GM04504 (cell line): Measurements from ENCODE around the gene SEMA4D.

Experiments
- DNase-seq: peaks from one replicate; pipeline ENCODE4 v3.0.0-alpha.2; 2012; ENCODE audit warnings: low read depth

SEMA4D gene, protein sequence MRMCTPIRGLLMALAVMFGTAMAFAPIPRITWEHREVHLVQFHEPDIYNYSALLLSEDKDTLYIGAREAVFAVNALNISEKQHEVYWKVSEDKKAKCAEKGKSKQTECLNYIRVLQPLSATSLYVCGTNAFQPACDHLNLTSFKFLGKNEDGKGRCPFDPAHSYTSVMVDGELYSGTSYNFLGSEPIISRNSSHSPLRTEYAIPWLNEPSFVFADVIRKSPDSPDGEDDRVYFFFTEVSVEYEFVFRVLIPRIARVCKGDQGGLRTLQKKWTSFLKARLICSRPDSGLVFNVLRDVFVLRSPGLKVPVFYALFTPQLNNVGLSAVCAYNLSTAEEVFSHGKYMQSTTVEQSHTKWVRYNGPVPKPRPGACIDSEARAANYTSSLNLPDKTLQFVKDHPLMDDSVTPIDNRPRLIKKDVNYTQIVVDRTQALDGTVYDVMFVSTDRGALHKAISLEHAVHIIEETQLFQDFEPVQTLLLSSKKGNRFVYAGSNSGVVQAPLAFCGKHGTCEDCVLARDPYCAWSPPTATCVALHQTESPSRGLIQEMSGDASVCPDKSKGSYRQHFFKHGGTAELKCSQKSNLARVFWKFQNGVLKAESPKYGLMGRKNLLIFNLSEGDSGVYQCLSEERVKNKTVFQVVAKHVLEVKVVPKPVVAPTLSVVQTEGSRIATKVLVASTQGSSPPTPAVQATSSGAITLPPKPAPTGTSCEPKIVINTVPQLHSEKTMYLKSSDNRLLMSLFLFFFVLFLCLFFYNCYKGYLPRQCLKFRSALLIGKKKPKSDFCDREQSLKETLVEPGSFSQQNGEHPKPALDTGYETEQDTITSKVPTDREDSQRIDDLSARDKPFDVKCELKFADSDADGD

DNA sequence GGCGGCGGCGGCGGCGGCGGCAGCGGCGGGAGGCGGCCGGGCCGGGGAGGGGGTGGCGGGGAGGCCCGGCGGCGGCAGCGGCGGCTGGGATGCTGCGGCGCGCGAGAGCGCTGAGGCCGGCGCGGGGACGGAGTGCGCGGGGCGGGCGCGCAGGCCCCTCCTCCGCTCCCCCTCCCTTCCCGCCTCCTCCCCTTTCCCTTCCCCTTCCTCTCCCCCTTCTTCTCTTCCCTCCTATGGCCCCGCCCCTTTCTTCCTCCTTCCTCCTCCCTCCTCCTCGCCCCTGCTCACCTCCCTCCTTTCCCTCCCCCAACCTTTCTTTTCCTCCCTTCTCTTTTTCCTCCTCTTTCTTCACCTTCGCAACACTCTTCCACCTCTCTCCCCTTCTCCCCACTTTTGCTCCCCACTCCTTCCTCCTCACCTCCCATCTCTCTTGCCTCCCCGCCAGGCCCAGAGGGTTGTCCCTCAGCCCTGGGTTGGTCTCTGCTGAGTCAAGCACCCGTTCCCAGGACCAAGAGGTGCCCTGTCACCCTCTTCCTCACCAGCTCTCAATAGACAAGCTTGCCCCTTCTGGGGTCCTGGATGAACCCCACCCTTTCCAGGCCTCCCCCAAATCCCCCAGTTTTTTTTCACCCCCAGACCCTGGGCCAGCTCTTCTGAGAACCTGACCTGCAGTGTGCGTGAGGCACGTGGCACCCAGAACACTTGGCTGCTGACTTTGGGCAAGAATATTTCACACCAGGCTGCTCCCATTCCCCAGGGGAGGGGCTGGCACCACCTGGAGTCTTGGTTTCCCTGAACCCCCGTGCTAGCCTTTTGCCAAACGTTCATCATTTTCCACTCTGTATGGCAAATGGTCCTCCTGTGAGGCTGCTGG is at the start of gene SEMA4D:
SEMA4D (minus strand) TSS at position 136 of the 874 bp plus-strand sequence. CDS start 92,657 bp downstream, outside the sequence.
- no peak for DNase-seq

DNA sequence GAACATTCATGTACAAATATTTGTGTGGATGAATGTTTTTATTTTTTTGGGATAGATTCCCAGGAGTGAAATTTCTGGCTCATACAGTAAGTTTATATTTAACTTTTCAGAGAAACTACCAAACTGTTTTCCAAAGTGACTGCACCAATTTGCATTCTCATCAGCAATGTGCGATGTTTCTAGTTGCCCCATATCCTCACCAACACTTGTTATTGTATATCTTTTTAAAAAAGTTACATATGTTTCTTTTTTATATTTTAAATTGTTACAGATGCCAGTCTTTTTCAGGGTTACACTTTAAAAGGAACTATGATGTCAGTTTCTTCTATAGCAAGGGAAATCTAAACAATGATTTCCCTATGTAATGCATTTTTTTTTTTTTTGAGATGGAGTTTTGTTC is 49.1 kb upstream of the SEMA4D start:
- DNase-seq, result no peak

DNA sequence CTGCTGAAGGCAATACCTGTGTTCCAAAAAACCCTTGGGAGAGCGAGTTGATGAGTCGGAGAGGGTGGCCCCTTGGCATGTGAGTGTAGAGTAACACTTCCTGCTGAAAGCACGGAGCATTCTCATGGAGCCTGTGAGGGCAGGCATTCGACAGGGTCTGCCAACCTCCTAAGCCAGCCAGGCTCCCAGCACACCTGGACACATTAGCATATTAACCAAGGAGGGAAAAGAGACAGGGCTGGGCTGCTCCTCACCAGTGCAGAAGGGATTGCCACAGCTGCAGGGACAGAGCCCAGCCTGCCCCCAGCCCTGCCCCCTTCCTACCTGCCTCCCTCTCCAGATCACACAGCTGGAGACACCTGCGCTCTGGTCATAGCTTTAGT is 46.4 kb upstream of the SEMA4D start:
- DNase-seq, result no peak

GRCh38 chr9:89543621-89544278 is 45.8 kb upstream of the SEMA4D start:
- no peak for DNase-seq

DNA sequence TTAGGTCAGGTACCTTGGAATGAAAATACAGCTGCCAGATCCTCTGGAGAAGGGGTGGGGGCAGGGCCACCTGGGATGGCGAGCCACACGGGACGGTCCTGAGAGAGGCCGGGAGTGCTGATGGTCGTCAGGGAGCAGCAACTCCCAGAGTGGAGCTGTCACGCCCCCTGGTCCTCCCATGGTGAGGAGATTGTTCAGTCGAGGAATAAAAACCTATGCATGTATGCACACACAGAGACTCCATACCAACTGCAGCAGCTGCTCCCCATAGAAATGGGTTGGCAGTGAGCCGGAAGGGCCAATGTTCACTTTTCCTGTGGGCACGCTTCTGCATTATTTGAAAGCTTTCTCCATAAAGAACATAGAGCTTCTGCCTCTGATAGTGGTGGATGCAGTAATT is 45.2 kb upstream of the SEMA4D start:
- no peak for DNase-seq

DNA sequence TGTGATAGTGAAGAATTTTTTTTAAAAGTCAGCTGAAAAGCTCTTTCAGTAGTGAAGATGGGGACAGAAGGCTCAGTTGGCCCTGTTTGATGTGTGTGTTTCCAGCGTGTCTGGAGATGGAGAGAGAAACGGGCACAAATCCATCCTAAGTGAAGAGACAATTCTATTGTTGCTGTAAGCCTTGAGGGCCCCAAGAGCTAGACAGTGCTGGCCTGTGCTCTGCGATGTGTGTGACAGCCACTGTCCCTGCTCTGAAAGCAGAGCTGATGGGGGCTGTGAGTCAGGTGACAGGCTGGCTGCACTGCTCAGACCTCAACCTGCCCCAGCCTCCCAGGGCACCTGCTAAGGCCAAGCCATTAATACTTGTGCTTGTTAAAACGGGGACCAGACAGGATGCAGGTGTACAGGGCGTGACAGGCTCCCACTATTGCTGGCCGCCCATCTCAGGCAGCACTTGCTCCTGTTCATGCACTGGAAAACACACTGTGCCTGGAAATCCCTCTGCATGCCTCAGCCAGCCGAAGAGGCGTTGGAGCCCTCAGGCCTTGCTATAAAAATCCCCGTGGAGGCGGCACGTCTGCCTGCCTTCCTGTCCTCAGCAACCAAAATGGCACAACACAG is 44.6 kb upstream of the SEMA4D start:
- DNase-seq, result no peak

- DNase-seq, result no peak
Observed at GRCh38 chr9:89541798-89542197, 43.9 kb upstream of the SEMA4D start.

DNA sequence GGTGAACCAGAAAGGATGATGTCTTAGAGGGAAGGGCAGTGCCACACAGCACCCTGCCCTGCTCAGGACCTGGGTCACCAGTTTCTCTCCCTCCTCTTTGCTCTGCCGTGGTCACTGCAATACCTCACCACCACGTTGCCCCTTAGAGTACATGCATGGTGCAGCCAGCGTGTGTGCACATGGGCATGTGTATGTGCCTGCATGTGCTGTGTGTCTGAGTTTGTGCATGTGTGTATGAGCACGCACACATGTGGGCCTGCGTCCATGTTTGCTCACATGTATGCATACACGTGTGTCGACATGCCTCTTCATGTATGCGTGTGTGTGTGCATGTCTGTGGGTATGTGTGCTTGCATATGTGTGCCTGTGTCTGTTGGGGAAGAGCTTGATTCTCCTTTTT is 41.5 kb upstream of the SEMA4D start:
- DNase-seq, result no peak

DNA sequence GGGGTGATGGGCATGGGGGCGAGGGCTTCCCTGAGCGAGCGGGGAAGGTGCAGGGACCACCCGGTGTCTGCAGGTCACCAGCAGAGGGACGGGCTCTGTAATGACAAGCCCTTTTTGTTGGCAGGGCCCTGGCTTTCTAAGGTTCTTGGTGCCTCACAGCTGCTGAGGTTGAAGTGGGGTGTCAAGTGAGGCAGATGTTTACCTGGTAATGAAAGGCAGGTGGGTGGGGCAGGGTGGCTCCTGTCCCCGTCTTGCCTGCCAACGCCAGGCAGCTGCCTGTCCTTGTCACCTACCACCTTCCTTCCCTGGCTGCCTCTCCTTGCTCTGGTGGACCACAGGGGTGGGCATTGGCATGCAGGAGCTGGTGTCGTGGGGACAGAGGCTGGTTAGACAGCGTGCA is 41.0 kb upstream of the SEMA4D start:
- DNase-seq, result no peak

- no peak for DNase-seq
Observed at GRCh38 chr9:89537166-89537565, 39.3 kb upstream of the SEMA4D start.

DNA sequence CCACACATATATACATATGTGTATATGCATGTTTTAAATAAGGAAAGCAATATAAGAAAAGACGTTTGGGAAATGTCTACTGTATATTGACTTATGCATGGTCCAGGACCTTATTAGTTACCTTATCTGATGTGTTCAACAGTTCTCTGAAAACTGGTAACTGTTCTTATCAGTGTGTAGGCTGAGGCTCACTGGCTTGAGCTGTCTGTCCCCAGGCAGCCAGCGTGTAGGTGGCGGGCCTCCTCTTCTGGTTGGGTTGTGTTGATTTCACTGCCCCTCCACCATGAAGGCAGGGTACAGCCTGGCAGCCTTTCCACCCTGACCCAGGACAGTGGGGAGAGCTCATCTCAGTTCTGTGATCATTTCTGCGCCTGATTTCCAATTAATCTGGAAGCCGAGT is 38.7 kb upstream of the SEMA4D start:
- DNase-seq, result no peak

- no peak for DNase-seq
Observed at GRCh38 chr9:89536145-89536574, 38.2 kb upstream of the SEMA4D start.

GRCh38 chr9:89535461-89535860 is 37.5 kb upstream of the SEMA4D start:
- DNase-seq, result no peak

GRCh38 chr9:89534515-89535287 is 36.8 kb upstream of the SEMA4D start:
- DNase-seq, result no peak

DNA sequence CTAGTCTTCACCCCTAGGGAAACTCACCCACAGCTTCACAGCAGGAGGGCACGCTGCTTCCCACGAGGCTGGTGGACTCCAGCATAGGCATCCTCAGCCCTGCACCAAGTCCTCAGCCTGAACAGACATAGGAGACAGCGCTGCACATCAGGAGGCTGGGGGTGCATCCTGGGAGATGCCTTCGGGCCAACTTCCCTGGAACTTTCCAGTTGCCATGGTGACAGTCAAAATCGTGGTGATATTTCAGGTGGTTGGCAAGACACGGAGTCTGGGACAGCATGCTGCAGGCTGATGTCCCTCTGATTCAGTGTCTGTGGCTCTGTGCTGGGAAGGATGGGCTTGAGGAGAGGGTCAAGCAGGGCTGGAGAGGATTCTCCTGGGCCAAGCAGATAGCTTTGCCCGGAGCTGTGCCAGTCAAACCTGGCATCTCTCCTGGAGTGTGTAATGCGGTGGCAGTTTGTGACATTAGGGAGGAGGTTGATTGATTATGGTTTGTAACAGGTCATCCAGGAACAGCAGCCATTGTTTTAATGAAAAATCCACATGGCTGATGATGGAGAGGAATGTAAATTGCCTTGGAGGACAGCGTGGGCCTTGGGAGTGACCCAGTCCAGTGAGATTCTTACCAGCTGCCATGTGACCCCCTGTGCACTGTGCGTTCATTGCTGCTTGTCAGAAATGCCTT is 35.6 kb upstream of the SEMA4D start:
- DNase-seq, result no peak

DNA sequence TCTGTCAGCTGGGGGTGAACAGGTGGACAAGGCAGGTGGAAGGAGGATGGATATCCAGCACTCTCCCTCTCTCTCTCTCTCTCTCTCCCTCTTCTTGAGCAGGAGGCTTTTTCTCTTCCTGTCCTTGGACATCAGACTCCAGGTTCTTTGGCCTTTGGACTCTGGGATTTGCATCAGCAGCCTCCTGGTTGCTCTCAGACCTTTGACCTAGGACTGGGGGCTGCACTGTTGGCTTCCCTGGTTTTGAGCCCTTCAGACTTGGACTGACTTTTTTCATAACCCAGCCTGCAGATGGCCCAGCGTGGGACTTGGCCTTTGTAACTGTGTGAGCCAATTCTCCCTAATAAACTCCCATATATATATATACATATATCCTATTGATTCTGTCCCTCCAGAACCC is 35.0 kb upstream of the SEMA4D start:
- DNase-seq, result no peak

- DNase-seq, result no peak
Observed at GRCh38 chr9:89532478-89532877, 34.6 kb upstream of the SEMA4D start.

- DNase-seq, result no peak
Observed at GRCh38 chr9:89531766-89532165, 33.9 kb upstream of the SEMA4D start.

DNA sequence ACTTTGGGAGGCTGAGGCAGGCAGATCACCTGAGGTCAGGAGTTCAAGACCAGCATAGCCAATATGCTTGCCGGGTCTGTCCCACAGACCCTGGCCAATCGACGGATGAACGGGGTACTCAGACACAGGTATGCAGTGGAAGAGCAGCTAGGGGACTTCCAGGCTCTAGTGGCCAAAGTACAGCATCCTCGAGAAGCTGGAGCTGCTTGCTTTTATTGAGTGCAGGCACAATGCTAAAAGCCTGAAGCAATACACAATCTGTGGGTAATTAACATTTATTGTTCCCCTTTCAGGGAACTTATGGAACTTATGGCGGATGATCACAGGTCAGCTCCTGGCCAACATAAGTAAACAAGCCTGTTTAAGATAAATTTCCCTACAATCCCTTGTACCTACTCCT is 32.8 kb upstream of the SEMA4D start:
- no peak for DNase-seq
